ENCODE measurements around the gene MEPCE. TPM values are rescaled to one million over a fixed set of nuclear protein-coding genes. Genes with fewer than 3 reads are reported as not detected.

MEPCE gene
- total RNA-seq, 6 experiments from 2014 or later: 17.1 to 25.1 (median 20.7) TPM

- Histone ChIP-seq H3K4me1 (no peaks in the 10 kb centered on the region), H3K9me3 (no peaks in the 10 kb centered on the region), H3K27me3 (no peaks in the 10 kb centered on the region), H3K27ac (no peak overlapping the region), H3K36me3 (no peaks in the 10 kb centered on the region), H3K4me3 (no peak overlapping the region)
- DNase-seq (no peak), ATAC-seq (no peak)
- intact Hi-C loops (cut with DNase I): no loop called here
- 100% methylated on average over 1 of the region's 1 CpG for WGBS (ENCODE audit: insufficient coverage, low coverage, low lambda C conversion rate, missing lambda C conversion rate)
- TF ChIP-seq CTCF (IDR thresholded peaks at IDR 0.05) (no peak), POLR2A (IDR thresholded peaks at IDR 0.05) (no peak)
These were observed 9.9 kb upstream of the MEPCE start for GRCh38 chr7:100419660-100420226.

GRCh38 chr7:100423315-100423714, 6.3 kb upstream of the MEPCE start:
- H3K9me3 ChIP-seq: no peaks in the 10 kb centered on the region
- no peaks in the 10 kb centered on the region for H3K27me3 ChIP-seq
- H3K36me3 ChIP-seq: no peaks in the 10 kb centered on the region
- no peak for DNase-seq
- 76% methylated on average over 6 of the region's 6 CpGs for WGBS (ENCODE audit: insufficient coverage, low coverage, low lambda C conversion rate, missing lambda C conversion rate)
- H3K4me3 ChIP-seq: no peak overlapping the region
- H3K27ac ChIP-seq: no peak overlapping the region
- intact Hi-C loops (cut with DNase I): no loop called here
- ATAC-seq: no peak
- TF ChIP-seq CTCF (IDR thresholded peaks at IDR 0.05) (no peak), POLR2A (IDR thresholded peaks at IDR 0.05) (no peak)
- peaks cover 0 to 6% (median 2%) of the 10 kb centered on the region in 4 donors for H3K4me1 ChIP-seq

- Histone ChIP-seq H3K4me1 (peaks cover 0 to 7% (median 2%) of the 10 kb centered on the region in 4 donors), H3K27ac (no peak overlapping the region), H3K36me3 (no peaks in the 10 kb centered on the region), H3K27me3 (no peaks in the 10 kb centered on the region), H3K9me3 (no peaks in the 10 kb centered on the region), H3K4me3 (no peak overlapping the region)
- DNase-seq (no peak), ATAC-seq (no peak)
- TF ChIP-seq POLR2A (IDR thresholded peaks at IDR 0.05): no peak
- no peak for TF ChIP-seq CTCF (IDR thresholded peaks at IDR 0.05)
- intact Hi-C loops (cut with DNase I): no loop called here
- 58% methylated on average over 1 of the region's 1 CpG for WGBS (ENCODE audit: insufficient coverage, low coverage, low lambda C conversion rate, missing lambda C conversion rate)
These were observed 4.3 kb upstream of the MEPCE start for GRCh38 chr7:100425347-100425746.

- Histone ChIP-seq H3K4me1 (peaks cover 0 to 15% (median 2%) of the 10 kb centered on the region in 4 donors), H3K9me3 (no peaks in the 10 kb centered on the region), H3K27me3 (no peaks in the 10 kb centered on the region), H3K36me3 (no peaks in the 10 kb centered on the region), H3K4me3 (no peak overlapping the region), H3K27ac (no peak overlapping the region)
- no peak for DNase-seq
- intact Hi-C loops (cut with DNase I): no loop called here
- no peak for TF ChIP-seq CTCF (IDR thresholded peaks at IDR 0.05)
- no peak for TF ChIP-seq POLR2A (IDR thresholded peaks at IDR 0.05)
- ATAC-seq: no peak
These were observed 3.1 kb upstream of the MEPCE start for GRCh38 chr7:100426516-100426915.

- intact Hi-C loops (cut with DNase I): no loop called here
- Histone ChIP-seq H3K36me3 (no peaks in the 10 kb centered on the region), H3K4me1 (peaks cover 0 to 21% (median 2%) of the 10 kb centered on the region in 4 donors), H3K27me3 (no peaks in the 10 kb centered on the region), H3K9me3 (no peaks in the 10 kb centered on the region), H3K4me3 (peak overlapping the region; percentile 84 to 85 (median 84)), H3K27ac (peak overlapping the region; percentile 98 to 99 (median 98))
- DNase-seq (no peak), ATAC-seq (no peak)
- no peak for TF ChIP-seq POLR2A (IDR thresholded peaks at IDR 0.05)
- TF ChIP-seq CTCF (IDR thresholded peaks at IDR 0.05): no peak
- 39% methylated on average over 12 of the region's 16 CpGs for WGBS (ENCODE audit: insufficient coverage, low coverage, low lambda C conversion rate, missing lambda C conversion rate)
These were observed 1.9 kb upstream of the MEPCE start for GRCh38 chr7:100427762-100428198.

All from right lobe of liver (tissue), 6 donors.